Uterus (tissue), 4 donors: ENCODE measurements around the gene FHIP2A. TPM values are rescaled to one million over a fixed set of nuclear protein-coding genes. Genes with fewer than 3 reads are reported as not detected.

Experiments used
- DNase-seq, 2 donors: peaks; one replicate each; pipeline ENCODE4 v3.0.0-alpha.2; 2019 to 2020
- H3K27ac ChIP-seq, 2 donors: fragments of 200-600 bp; sonication (generic); 1 replicate in 1 of 2; 2 replicates in 1 of 2; pipeline ENCODE4 v1.5.1; 2016 to 2018
- H3K27me3 ChIP-seq, 2 donors: fragments of 200-600 bp; sonication (generic); one replicate each; pipeline ENCODE4 v1.5.1; 2018 to 2019; ENCODE audit warnings: control low read depth in 1 of 2
- H3K36me3 ChIP-seq, 2 donors: fragments of 200-600 bp; sonication (generic); one replicate each; pipeline ENCODE4 v1.5.1; 2019; ENCODE audit warnings: control low read depth in 1 of 2
- H3K4me1 ChIP-seq, 2 donors: fragments of 200-600 bp; sonication (generic); one replicate each; pipeline ENCODE4 v1.5.1; 2018 to 2019; ENCODE audit warnings: control low read depth in 1 of 2
- H3K4me3 ChIP-seq, 2 donors: fragments of 200-600 bp; sonication (generic); 1 replicate in 1 of 2; 2 replicates in 1 of 2; pipeline ENCODE4 v1.5.1; 2018 to 2019; ENCODE audit warnings: mild to moderate bottlenecking in 1 of 2
- H3K9me3 ChIP-seq, 2 donors: fragments of 200-600 bp; sonication (generic); one replicate each; pipeline ENCODE4 v1.5.1; 2019; ENCODE audit warnings: control low read depth in 1 of 2
- POLR2A ChIP-seq, 2 donors: fragments of 450-650 bp; IDR thresholded peaks; one replicate each; pipeline ENCODE4 v1.6.1; 2016; ENCODE audit warnings: antibody characterized with exemption in 2 of 2, mild to moderate bottlenecking in 1 of 2, moderate library complexity in 1 of 2
- intact Hi-C: fragments of 100-400 bp; cut with DNase I; formaldehyde crosslinking; loops from one replicate; pipeline ENCODE4 v1.15.1; 2023; ENCODE audit warnings: low total_unique reads
- total RNA-seq, 4 donors: library from RNA; depleted of rRNA in 3 of 4; stranded (reverse); fragments of >200 nt in 3 of 4; gene quantifications; one replicate each; pipeline versions ENCODE4 v1.1.0 to v1.2.4, GENCODE V29; 2014 to 2023
- TF ChIP-seq, protein P1 (sequence below), 4 experiments: fragments of 200-600 bp in 2 of 4; fragments of 450-650 bp in 2 of 4; sonication (generic) in 2 of 4; IDR thresholded peaks; one replicate each; pipeline ENCODE4 v1.5.1; 2016 to 2019; ENCODE audit warnings: antibody characterized with exemption in 4 of 4, mild to moderate bottlenecking in 2 of 4, moderate library complexity in 1 of 4
- donor health status: DM: yes; HTN: yes; CAD: no.

FHIP2A gene
- total RNA-seq, 4 donors from 2014 or later: 22.0 to 61.5 (median 56.5) TPM

DNA sequence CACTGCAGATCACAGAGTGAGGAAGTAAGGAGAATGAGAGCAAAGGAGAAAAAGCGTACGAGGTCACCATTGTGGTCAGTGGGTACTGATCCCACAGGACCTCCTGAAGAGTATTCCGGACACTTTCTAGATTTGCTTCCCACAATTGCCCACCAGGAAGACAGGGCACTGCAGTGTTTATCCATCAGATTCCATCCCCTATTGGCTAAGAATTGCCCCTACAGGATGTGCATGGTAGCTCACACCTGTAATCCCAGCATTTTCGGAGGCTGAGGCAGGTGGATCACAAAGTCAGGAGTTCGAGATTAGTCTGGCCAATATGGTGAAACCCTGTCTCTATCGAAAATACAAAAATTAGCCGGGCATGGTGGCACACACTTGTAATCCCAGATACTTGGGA, 5.3 kb upstream of the FHIP2A start:
- Histone ChIP-seq H3K9me3 (no peaks in the 10 kb centered on the region), H3K27ac (no peak overlapping the region), H3K36me3 (no peaks in the 10 kb centered on the region), H3K27me3 (no peaks in the 10 kb centered on the region), H3K4me1 (no peaks in the 10 kb centered on the region), H3K4me3 (no peak overlapping the region)
- TF ChIP-seq, protein P1, sequence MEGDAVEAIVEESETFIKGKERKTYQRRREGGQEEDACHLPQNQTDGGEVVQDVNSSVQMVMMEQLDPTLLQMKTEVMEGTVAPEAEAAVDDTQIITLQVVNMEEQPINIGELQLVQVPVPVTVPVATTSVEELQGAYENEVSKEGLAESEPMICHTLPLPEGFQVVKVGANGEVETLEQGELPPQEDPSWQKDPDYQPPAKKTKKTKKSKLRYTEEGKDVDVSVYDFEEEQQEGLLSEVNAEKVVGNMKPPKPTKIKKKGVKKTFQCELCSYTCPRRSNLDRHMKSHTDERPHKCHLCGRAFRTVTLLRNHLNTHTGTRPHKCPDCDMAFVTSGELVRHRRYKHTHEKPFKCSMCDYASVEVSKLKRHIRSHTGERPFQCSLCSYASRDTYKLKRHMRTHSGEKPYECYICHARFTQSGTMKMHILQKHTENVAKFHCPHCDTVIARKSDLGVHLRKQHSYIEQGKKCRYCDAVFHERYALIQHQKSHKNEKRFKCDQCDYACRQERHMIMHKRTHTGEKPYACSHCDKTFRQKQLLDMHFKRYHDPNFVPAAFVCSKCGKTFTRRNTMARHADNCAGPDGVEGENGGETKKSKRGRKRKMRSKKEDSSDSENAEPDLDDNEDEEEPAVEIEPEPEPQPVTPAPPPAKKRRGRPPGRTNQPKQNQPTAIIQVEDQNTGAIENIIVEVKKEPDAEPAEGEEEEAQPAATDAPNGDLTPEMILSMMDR (IDR thresholded peaks at IDR 0.05): no peak
- TF ChIP-seq POLR2A (IDR thresholded peaks at IDR 0.05): no peak
- intact Hi-C loops: no loop called here
- no peak for DNase-seq

GRCh38 chr10:114819322-114819721, 2.3 kb upstream of the FHIP2A start:
- TF ChIP-seq POLR2A (IDR thresholded peaks at IDR 0.05): no peak
- TF ChIP-seq, protein P1 (IDR thresholded peaks at IDR 0.05): no peak
- Histone ChIP-seq H3K36me3 (no peaks in the 10 kb centered on the region), H3K4me1 (no peaks in the 10 kb centered on the region), H3K27me3 (no peaks in the 10 kb centered on the region), H3K9me3 (no peaks in the 10 kb centered on the region), H3K4me3 (no peak overlapping the region), H3K27ac (no peak overlapping the region)
- intact Hi-C loops: no loop called here
- DNase-seq: no peak

GRCh38 chr10:114821915-114822443, 399 bp downstream of the FHIP2A start:
- Histone ChIP-seq H3K27ac (peak overlapping the region; percentile 98 to 99), H3K36me3 (no peaks in the 10 kb centered on the region), H3K4me3 (peak overlapping the region; percentile 58 to 98), H3K4me1 (no peaks in the 10 kb centered on the region), H3K27me3 (no peaks in the 10 kb centered on the region), H3K9me3 (no peaks in the 10 kb centered on the region)
- DNase-seq: no peak
- intact Hi-C loops: no loop called here
- TF ChIP-seq, protein P1 (IDR thresholded peaks at IDR 0.05): no peak
- no peak for TF ChIP-seq POLR2A (IDR thresholded peaks at IDR 0.05)

DNA sequence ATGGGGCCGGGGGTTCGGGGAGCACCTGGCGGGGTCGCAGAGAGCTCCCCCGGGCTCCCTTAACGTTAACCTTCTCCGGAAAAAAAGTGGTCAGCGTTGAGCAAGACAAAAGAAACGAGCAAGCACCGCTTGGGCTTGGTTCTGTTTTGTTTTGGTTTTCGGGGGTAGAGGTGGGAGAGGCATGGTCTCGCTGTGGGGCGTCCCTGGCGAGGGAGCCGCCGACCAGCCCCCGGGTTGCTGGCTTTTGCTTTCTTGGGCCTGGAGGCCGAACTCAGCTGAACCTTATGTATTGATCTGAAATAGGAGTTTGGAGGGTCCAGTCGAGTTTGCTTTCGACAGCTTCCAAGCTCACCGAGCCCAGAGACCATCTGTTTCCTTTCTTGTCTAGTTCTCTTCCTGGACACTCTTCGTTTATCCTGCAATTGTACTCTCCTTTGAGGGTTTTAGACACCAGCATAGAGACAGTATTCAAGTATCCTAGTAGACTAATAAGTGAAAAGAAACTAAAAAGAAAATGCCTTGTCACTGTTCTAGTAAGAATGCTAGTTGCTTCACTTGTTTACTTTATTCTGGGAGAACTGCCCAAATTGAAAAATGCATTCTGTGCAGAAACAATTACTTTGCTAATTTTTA, 980 bp downstream of the FHIP2A start:
- peak; percentile 27 to 36 for DNase-seq
- intact Hi-C loops: no loop called here
- TF ChIP-seq POLR2A (IDR thresholded peaks at IDR 0.05): no peak
- TF ChIP-seq, protein P1 (IDR thresholded peaks at IDR 0.05): no peak

GRCh38 chr10:114823077-114823463, 1.5 kb downstream of the FHIP2A start:
- Histone ChIP-seq H3K27ac (peak overlapping the region; percentile 98 to 99), H3K36me3 (no peaks in the 10 kb centered on the region), H3K4me3 (peak overlapping the region; percentile 58 to 98), H3K9me3 (no peaks in the 10 kb centered on the region), H3K27me3 (no peaks in the 10 kb centered on the region), H3K4me1 (no peaks in the 10 kb centered on the region)
- no peak for TF ChIP-seq POLR2A (IDR thresholded peaks at IDR 0.05)
- TF ChIP-seq, protein P1 (IDR thresholded peaks at IDR 0.05): no peak
- intact Hi-C loops: no loop called here
- DNase-seq: no peak

More for the DNA sequence above, 980 bp downstream of the FHIP2A start:
- Histone ChIP-seq H3K4me3 (peak overlapping the region; percentile 58 to 98), H3K9me3 (no peaks in the 10 kb centered on the region), H3K4me1 (no peaks in the 10 kb centered on the region), H3K27me3 (no peaks in the 10 kb centered on the region), H3K27ac (peak overlapping the region; percentile 98 to 99), H3K36me3 (no peaks in the 10 kb centered on the region)
